Measurements from ENCODE around the gene PFDN1. TPM values are rescaled to one million over a fixed set of nuclear protein-coding genes. Genes with fewer than 3 reads are reported as not detected.

The PFDN1 gene
- total RNA-seq, 6 experiments from 2014 or later = 75.0 to 95.8 (median 89.0) TPM

GRCh38 chr5:140305471-140305870 is 2.6 kb upstream of the PFDN1 start:
- no peak for DNase-seq
- H3K27me3 Mint-ChIP-seq (ENCODE audit: insufficient read depth) = peaks cover 2% of the 10 kb centered on the region
- peaks cover 40% of the 10 kb centered on the region for H3K4me1 Mint-ChIP-seq (ENCODE audit: low read depth)
- no peaks in the 10 kb centered on the region for H3K9me3 Mint-ChIP-seq
- no peak for TF ChIP-seq CTCF (IDR thresholded peaks at IDR 0.05)
- peaks cover under 1% of the 10 kb centered on the region; the same call in 1 of the 2 replicates for H3K36me3 Mint-ChIP-seq (ENCODE audit: low read depth)
- no peak overlapping the region for H3K27ac Mint-ChIP-seq
- no peak overlapping the region for H3K4me3 Mint-ChIP-seq

- no peaks in the 10 kb centered on the region for H3K27me3 Mint-ChIP-seq (ENCODE audit: insufficient read depth)
- peaks cover 39% of the 10 kb centered on the region for H3K4me1 Mint-ChIP-seq (ENCODE audit: low read depth)
- no peaks in the 10 kb centered on the region for H3K9me3 Mint-ChIP-seq
- no peak overlapping the region; the same call in 1 of the 2 replicates for H3K27ac Mint-ChIP-seq
- no peak for DNase-seq
- H3K4me3 Mint-ChIP-seq = no peak overlapping the region; the same call in 1 of the 2 replicates
- TF ChIP-seq CTCF (IDR thresholded peaks at IDR 0.05) = no peak
- H3K36me3 Mint-ChIP-seq (ENCODE audit: low read depth) = peaks cover 9% of the 10 kb centered on the region; the same call in 1 of the 2 replicates
These were observed 1.1 kb upstream of the PFDN1 start for GRCh38 chr5:140303966-140304365.

GRCh38 chr5:140301136-140301535 is 1.8 kb downstream of the PFDN1 start:
- Mint-ChIP-seq H3K27me3 (ENCODE audit: insufficient read depth) (no peaks in the 10 kb centered on the region), H3K36me3 (ENCODE audit: low read depth) (peaks cover 11% of the 10 kb centered on the region; the same call in 1 of the 2 replicates), H3K9me3 (no peaks in the 10 kb centered on the region), H3K4me3 (peak overlapping the region; percentile 99), H3K4me1 (ENCODE audit: low read depth) (peaks cover 67% of the 10 kb centered on the region), H3K27ac (0 out of 2 replicates have a peak overlapping the region, but pooled peaks have one; percentile 16)
- DNase-seq = no peak
- no peak for TF ChIP-seq CTCF (IDR thresholded peaks at IDR 0.05)

- peak overlapping the region; percentile 53 for H3K4me3 Mint-ChIP-seq
- TF ChIP-seq CTCF (IDR thresholded peaks at IDR 0.05) = no peak
- no peaks in the 10 kb centered on the region for H3K27me3 Mint-ChIP-seq (ENCODE audit: insufficient read depth)
- H3K27ac Mint-ChIP-seq = peak overlapping the region; percentile 60
- DNase-seq = no peak
- H3K36me3 Mint-ChIP-seq (ENCODE audit: low read depth) = peaks cover 11% of the 10 kb centered on the region; the same call in 1 of the 2 replicates
- peaks cover 88% of the 10 kb centered on the region for H3K4me1 Mint-ChIP-seq (ENCODE audit: low read depth)
- no peaks in the 10 kb centered on the region for H3K9me3 Mint-ChIP-seq
These were observed 3.8 kb downstream of the PFDN1 start for GRCh38 chr5:140299056-140299455.

GRCh38 chr5:140298183-140298601 is 4.7 kb downstream of the PFDN1 start:
- H3K27ac Mint-ChIP-seq = peak overlapping the region; percentile 60
- DNase-seq = peak; percentile 47
- peaks cover 11% of the 10 kb centered on the region; the same call in 1 of the 2 replicates for H3K36me3 Mint-ChIP-seq (ENCODE audit: low read depth)
- no peaks in the 10 kb centered on the region for H3K9me3 Mint-ChIP-seq
- no peaks in the 10 kb centered on the region for H3K27me3 Mint-ChIP-seq (ENCODE audit: insufficient read depth)
- peaks cover 90% of the 10 kb centered on the region for H3K4me1 Mint-ChIP-seq (ENCODE audit: low read depth)
- peak overlapping the region; percentile 31 for H3K4me3 Mint-ChIP-seq
- no peak for TF ChIP-seq CTCF (IDR thresholded peaks at IDR 0.05)
